ENCODE data around the gene ANXA1.

The ANXA1 gene

GRCh38 chr9:73151653-73152542 is at the start of gene ANXA1:
ANXA1 (plus strand) TSS chr9:73151865; CDS start chr9:73158536, 6,671 bp downstream.
- no peak for DNase-seq (ENCODE audit: low read depth in 2 of 2)

- no peak for DNase-seq (ENCODE audit: low read depth in 2 of 2)
Observed at GRCh38 chr9:73104342-73104741, 47.3 kb upstream of the ANXA1 start.

GRCh38 chr9:73104921-73105320 is 46.7 kb upstream of the ANXA1 start:
- no peak for DNase-seq (ENCODE audit: low read depth in 2 of 2)

GRCh38 chr9:73107489-73108069 is 44.1 kb upstream of the ANXA1 start:
- peak; percentile 33 to 45 for DNase-seq (ENCODE audit: low read depth in 2 of 2)

- DNase-seq (ENCODE audit: low read depth in 2 of 2), result no peak
Observed at GRCh38 chr9:73114058-73114457, 37.6 kb upstream of the ANXA1 start.

- DNase-seq (ENCODE audit: low read depth in 2 of 2), result no peak
Observed at GRCh38 chr9:73114958-73115357, 36.7 kb upstream of the ANXA1 start.

GRCh38 chr9:73116031-73116430 is 35.6 kb upstream of the ANXA1 start:
- DNase-seq (ENCODE audit: low read depth in 2 of 2), result peak in 1 of 2 donors; percentile 3

GRCh38 chr9:73116880-73117279 is 34.8 kb upstream of the ANXA1 start:
- DNase-seq (ENCODE audit: low read depth in 2 of 2), result no peak

- no peak for DNase-seq (ENCODE audit: low read depth in 2 of 2)
Observed at GRCh38 chr9:73118286-73118685, 33.4 kb upstream of the ANXA1 start.

- no peak for DNase-seq (ENCODE audit: low read depth in 2 of 2)
Observed at GRCh38 chr9:73118898-73119554, 32.6 kb upstream of the ANXA1 start.

- no peak for DNase-seq (ENCODE audit: low read depth in 2 of 2)
Observed at GRCh38 chr9:73121375-73121935, 30.2 kb upstream of the ANXA1 start.

GRCh38 chr9:73125651-73126050 is 26.0 kb upstream of the ANXA1 start:
- DNase-seq (ENCODE audit: low read depth in 2 of 2), result no peak

GRCh38 chr9:73129941-73130685 is 21.6 kb upstream of the ANXA1 start:
- no peak for DNase-seq (ENCODE audit: low read depth in 2 of 2)

- no peak for DNase-seq (ENCODE audit: low read depth in 2 of 2)
Observed at GRCh38 chr9:73131461-73131860, 20.2 kb upstream of the ANXA1 start.

GRCh38 chr9:73132034-73132776 is 19.5 kb upstream of the ANXA1 start:
- peak in 1 of 2 donors; percentile 24 for DNase-seq (ENCODE audit: low read depth in 2 of 2)

GRCh38 chr9:73133022-73133651 is 18.5 kb upstream of the ANXA1 start:
- no peak for DNase-seq (ENCODE audit: low read depth in 2 of 2)

GRCh38 chr9:73133921-73134407 is 17.7 kb upstream of the ANXA1 start:
- DNase-seq (ENCODE audit: low read depth in 2 of 2), result no peak

- DNase-seq (ENCODE audit: low read depth in 2 of 2), result no peak
Observed at GRCh38 chr9:73135394-73135793, 16.3 kb upstream of the ANXA1 start.

- DNase-seq (ENCODE audit: low read depth in 2 of 2), result no peak
Observed at GRCh38 chr9:73137286-73137899, 14.3 kb upstream of the ANXA1 start.

GRCh38 chr9:73137914-73138313 is 13.8 kb upstream of the ANXA1 start:
- no peak for DNase-seq (ENCODE audit: low read depth in 2 of 2)

Data from activated CD4-positive, alpha-beta T cell treated with anti-CD3 and anti-CD28 coated beads for 24 hours (primary cell).